MV-4-11 (cell line): ENCODE measurements around the gene NASP.
A peak's percentile ranks its signal among the peaks of the same experiment; 100 is the strongest.
"Not testable (repeated sequence)": the region's sequence is repeated elsewhere in the genome, so short reads cannot be mapped to it uniquely, and the experiment has no call there.

Experiments used
- DNase-seq: peaks from one replicate; lab custom pipeline; 2025; lab: John Stamatoyannopoulos, UW

The NASP gene

GRCh38 chr1:45570631-45571030, 13.2 kb upstream of the NASP start:
- DNase-seq: no peak

GRCh38 chr1:45573231-45573804, 10.5 kb upstream of the NASP start:
- DNase-seq: no peak

GRCh38 chr1:45574105-45574626, 9.7 kb upstream of the NASP start:
- no peak for DNase-seq

GRCh38 chr1:45583264-45583665, 576 bp upstream of the NASP start:
- peak; percentile 99 for DNase-seq

- peak; percentile 80 for DNase-seq
Observed at GRCh38 chr1:45584351-45585109, 689 bp downstream of the NASP start.

GRCh38 chr1:45585110-45585426, 1.2 kb downstream of the NASP start:
- DNase-seq: no peak

GRCh38 chr1:45585496-45586075, 1.7 kb downstream of the NASP start:
- no peak for DNase-seq

GRCh38 chr1:45586769-45587168, 2.9 kb downstream of the NASP start:
- DNase-seq: no peak

GRCh38 chr1:45589861-45590260, 6.0 kb downstream of the NASP start:
- no peak for DNase-seq

GRCh38 chr1:45594412-45594811, 10.6 kb downstream of the NASP start:
- no peak for DNase-seq

- DNase-seq: not testable (repeated sequence)
Observed at GRCh38 chr1:45596765-45597164, 12.9 kb downstream of the NASP start.

- DNase-seq: no peak
Observed at GRCh38 chr1:45604239-45604638, 20.4 kb downstream of the NASP start.

GRCh38 chr1:45607404-45608074, 23.7 kb downstream of the NASP start:
- DNase-seq: no peak

- peak; percentile 59 for DNase-seq
Observed at GRCh38 chr1:45608175-45609156, 24.6 kb downstream of the NASP start.

- DNase-seq: no peak
Observed at GRCh38 chr1:45610589-45611226, 26.9 kb downstream of the NASP start.

GRCh38 chr1:45612941-45613579, 29.2 kb downstream of the NASP start:
- DNase-seq: no peak

- DNase-seq: no peak
Observed at GRCh38 chr1:45615885-45616284, 32.0 kb downstream of the NASP start.

- DNase-seq: no peak
Observed at GRCh38 chr1:45617618-45618017, 33.8 kb downstream of the NASP start.

- peak; percentile 9 for DNase-seq
Observed at GRCh38 chr1:45619149-45619921, 35.5 kb downstream of the NASP start.
